Mesothelial cell of epicardium (in vitro differentiated cells): ENCODE results near the gene REM2. TPM values are rescaled to one million over a fixed set of nuclear protein-coding genes. Genes with fewer than 3 reads are reported as not detected.

Experiments used
- DNase-seq, 2 experiments: peaks; one replicate each; pipeline ENCODE4 v3.0.0; 2021; ENCODE audit warnings: low spot score in 2 of 2; ENCODE audit not compliant: unreplicated experiment in 2 of 2
- H3K27ac Mint-ChIP-seq: 2 replicates; pipeline ENCODE4 v1.8.0; 2021; ENCODE audit warnings: mixed read lengths
- H3K27me3 Mint-ChIP-seq: 2 replicates; pipeline ENCODE4 v1.8.0; 2021; ENCODE audit warnings: low read depth, mixed read lengths
- H3K36me3 Mint-ChIP-seq: 2 replicates; pipeline ENCODE4 v1.8.0; 2021; ENCODE audit warnings: mixed read lengths
- H3K4me1 Mint-ChIP-seq: 2 replicates; pipeline ENCODE4 v1.8.0; 2021; ENCODE audit warnings: mixed read lengths
- H3K4me3 Mint-ChIP-seq: 2 replicates; pipeline ENCODE4 v1.8.0; 2021; ENCODE audit warnings: mild to moderate bottlenecking, moderate library complexity, mixed read lengths
- H3K9me3 Mint-ChIP-seq: 2 replicates; pipeline ENCODE4 v1.8.0; 2021; ENCODE audit warnings: mixed read lengths
- total RNA-seq: library from RNA; stranded (reverse); gene quantifications from 3 replicates; pipeline ENCODE4 v1.2.1, GENCODE V29; 2021
- TF ChIP-seq, protein P1 (sequence below): fragments of 200-600 bp; sonication (generic); IDR thresholded peaks from one replicate; pipeline ENCODE4 v1.5.0; 2021; ENCODE audit warnings: antibody characterized with exemption; ENCODE audit not compliant: unreplicated experiment

REM2 gene
- total RNA-seq, 1 donor from 2014 or later: 2.6 TPM

DNA sequence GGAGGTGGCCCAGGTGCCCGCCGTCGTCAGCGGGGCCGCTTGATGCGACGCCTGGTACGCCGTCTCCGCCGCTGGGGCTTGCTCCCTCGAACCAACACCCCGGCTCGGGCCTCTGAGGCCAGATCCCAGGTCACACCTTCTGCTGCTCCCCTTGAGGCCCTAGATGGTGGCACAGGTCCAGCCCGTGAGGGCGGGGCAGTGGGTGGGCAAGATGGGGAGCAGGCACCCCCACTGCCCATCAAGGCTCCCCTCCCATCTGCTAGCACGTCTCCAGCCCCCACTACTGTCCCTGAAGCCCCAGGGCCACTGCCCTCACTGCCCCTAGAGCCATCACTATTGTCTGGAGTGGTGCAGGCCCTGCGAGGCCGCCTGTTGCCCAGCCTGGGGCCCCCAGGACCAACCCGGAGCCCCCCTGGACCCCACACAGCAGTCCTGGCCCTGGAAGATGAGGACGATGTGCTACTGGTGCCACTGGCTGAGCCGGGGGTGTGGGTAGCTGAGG lies 6.0 kb upstream of the REM2 start:
- Mint-ChIP-seq H3K27ac (no peak overlapping the region), H3K27me3 (no peaks in the 10 kb centered on the region), H3K9me3 (no peaks in the 10 kb centered on the region), H3K4me3 (no peak overlapping the region), H3K4me1 (peaks cover 11% of the 10 kb centered on the region), H3K36me3 (peaks cover 23% of the 10 kb centered on the region)
- TF ChIP-seq, protein P1, sequence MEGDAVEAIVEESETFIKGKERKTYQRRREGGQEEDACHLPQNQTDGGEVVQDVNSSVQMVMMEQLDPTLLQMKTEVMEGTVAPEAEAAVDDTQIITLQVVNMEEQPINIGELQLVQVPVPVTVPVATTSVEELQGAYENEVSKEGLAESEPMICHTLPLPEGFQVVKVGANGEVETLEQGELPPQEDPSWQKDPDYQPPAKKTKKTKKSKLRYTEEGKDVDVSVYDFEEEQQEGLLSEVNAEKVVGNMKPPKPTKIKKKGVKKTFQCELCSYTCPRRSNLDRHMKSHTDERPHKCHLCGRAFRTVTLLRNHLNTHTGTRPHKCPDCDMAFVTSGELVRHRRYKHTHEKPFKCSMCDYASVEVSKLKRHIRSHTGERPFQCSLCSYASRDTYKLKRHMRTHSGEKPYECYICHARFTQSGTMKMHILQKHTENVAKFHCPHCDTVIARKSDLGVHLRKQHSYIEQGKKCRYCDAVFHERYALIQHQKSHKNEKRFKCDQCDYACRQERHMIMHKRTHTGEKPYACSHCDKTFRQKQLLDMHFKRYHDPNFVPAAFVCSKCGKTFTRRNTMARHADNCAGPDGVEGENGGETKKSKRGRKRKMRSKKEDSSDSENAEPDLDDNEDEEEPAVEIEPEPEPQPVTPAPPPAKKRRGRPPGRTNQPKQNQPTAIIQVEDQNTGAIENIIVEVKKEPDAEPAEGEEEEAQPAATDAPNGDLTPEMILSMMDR: no peak
- no peak for DNase-seq

DNA sequence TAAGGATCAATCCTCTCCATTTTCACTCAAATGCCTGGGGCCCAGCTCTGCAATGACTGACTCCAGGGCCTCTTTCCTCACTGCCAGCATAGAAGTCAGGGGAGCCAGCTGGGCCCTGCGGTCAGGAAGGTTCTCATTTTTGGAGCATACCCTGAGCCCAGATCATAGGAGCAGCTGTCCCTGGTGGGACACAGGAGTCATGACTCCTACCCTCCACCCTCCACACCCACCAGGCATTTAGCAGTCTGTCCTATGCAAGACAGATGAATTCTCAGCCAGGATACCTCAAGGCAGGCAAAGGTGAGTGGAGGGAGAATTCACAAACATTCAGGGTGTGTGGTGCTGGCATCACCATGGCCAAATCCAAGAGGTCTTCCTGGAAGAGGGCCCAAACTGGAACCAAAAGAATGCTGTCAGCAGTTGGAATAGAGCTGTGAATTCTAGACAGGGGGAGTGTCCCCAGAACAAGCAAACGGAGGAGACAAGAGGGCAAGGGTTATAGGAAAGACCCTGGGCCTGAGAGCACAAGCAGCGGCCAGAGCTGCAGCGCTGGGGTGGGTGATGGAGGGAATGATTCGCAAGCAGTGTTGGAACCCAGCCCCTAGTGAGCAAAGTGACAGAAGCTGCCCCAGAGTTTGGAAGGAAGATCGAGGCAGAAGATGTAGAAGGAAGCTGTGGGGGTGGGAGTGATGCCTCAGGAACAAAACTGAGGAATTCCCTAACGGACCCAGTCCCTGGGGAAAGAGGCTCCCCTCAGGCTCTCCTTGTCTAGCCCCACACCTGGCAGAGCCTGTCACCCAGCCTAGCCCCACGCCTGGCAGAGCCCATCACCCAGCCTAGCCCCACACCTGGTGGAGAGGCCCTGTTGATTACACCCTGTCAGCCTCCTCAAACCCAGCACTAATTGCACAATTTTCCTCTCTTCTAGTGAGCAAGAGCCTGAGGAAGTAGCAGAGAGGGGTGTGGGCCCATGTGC lies 4.5 kb upstream of the REM2 start:
- Mint-ChIP-seq H3K36me3 (peaks cover 23% of the 10 kb centered on the region), H3K4me1 (peaks cover 16% of the 10 kb centered on the region), H3K9me3 (no peaks in the 10 kb centered on the region), H3K4me3 (no peak overlapping the region), H3K27me3 (no peaks in the 10 kb centered on the region), H3K27ac (no peak overlapping the region)
- DNase-seq: no peak
- TF ChIP-seq, protein P1: no peak

DNA sequence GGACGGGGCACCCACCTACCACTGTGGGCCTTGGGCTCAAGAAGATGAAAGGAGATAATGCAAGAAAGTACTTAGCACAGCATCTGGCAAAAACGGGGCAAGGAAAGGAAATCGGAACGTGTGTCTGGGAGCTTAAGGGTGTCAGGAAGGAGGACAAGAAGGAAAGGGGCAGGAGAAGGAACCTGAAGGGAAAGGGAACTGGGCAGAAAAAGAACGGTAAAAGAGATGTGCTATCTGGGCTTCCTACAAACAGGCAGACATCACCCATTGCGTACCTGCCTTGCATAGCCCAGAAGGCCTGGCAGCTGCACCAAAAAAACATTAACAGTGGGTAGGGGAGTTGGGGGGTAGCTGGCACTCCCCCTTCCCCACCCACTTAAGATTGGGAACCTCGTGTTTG lies 958 bp upstream of the REM2 start:
- Mint-ChIP-seq H3K4me3 (no peak overlapping the region), H3K27me3 (no peaks in the 10 kb centered on the region), H3K4me1 (peaks cover 40% of the 10 kb centered on the region), H3K9me3 (no peaks in the 10 kb centered on the region), H3K36me3 (peaks cover 8% of the 10 kb centered on the region), H3K27ac (peak overlapping the region; percentile 94)
- no peak for DNase-seq
- TF ChIP-seq, protein P1: no peak

- Mint-ChIP-seq H3K36me3 (peaks cover 8% of the 10 kb centered on the region), H3K27me3 (no peaks in the 10 kb centered on the region), H3K9me3 (no peaks in the 10 kb centered on the region), H3K4me1 (peaks cover 46% of the 10 kb centered on the region), H3K4me3 (peak overlapping the region; percentile 68), H3K27ac (peak overlapping the region; percentile 94)
- no peak for DNase-seq
- TF ChIP-seq, protein P1: no peak
Measured at GRCh38 chr14:22882529-22883172, 371 bp upstream of the REM2 start.

DNA sequence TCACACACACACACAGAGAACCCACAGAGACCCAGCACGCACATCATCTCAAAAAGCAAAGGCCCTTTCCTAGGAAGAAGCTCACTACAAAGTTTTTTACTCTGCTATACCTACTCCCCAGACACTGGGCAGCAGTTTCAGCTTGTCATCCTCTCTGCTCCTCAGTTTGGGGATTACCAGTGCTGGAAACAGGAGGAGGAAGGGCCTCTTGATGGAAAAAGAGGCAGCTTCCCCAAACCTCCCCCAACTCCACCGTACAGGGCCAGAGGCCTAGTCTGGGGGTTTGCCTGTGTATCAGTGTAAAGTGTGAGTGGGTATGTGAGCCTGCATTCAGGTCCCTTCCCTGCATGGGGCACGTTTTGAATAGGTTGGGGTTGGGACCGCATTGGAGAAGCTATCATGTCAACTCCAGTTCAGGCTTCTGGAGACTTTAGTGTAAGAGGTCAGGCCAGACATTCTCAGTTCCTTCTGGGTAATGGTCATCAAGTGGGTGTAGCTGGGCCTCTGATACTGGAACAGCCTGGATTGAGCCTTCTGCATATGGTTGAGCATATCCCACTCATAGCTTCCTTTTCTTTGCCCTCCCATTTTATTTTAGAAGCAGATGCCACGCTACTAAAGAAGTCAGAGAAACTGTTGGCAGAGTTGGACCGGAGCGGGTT lies 1.2 kb downstream of the REM2 start:
- Mint-ChIP-seq H3K9me3 (no peaks in the 10 kb centered on the region), H3K4me3 (peak overlapping the region; percentile 68)

More for the DNA sequence above, 1.2 kb downstream of the REM2 start:
- no peak for DNase-seq
- Mint-ChIP-seq H3K27me3 (no peaks in the 10 kb centered on the region), H3K36me3 (peaks cover 2% of the 10 kb centered on the region), H3K4me1 (peaks cover 53% of the 10 kb centered on the region), H3K27ac (peak overlapping the region; percentile 70)
- TF ChIP-seq, protein P1: no peak
